Stromal cell of bone marrow (primary cell): ENCODE data around the gene ATG4A.

Experiments
- DNase-seq: peaks from one replicate; pipeline ENCODE4 v3.0.0-alpha.2; 2012; ENCODE audit warnings: low read depth

Gene ATG4A

GRCh38 chrX:108169768-108170167 is 78.2 kb downstream of the ATG4A start:
- DNase-seq: no peak

- no peak for DNase-seq
Observed at GRCh38 chrX:108171671-108172070, 80.1 kb downstream of the ATG4A start.

GRCh38 chrX:108173874-108174273 is 82.3 kb downstream of the ATG4A start:
- no peak for DNase-seq

GRCh38 chrX:108177351-108178142 is 86.0 kb downstream of the ATG4A start:
- no peak for DNase-seq

GRCh38 chrX:108178143-108178498 is 86.5 kb downstream of the ATG4A start:
- no peak for DNase-seq

GRCh38 chrX:108186811-108187210 is 95.2 kb downstream of the ATG4A start:
- peak; percentile 61 for DNase-seq

GRCh38 chrX:108198420-108198819 is 106.8 kb downstream of the ATG4A start:
- DNase-seq: peak; percentile 10

- DNase-seq: no peak
Observed at GRCh38 chrX:108199041-108199440, 107.5 kb downstream of the ATG4A start.

GRCh38 chrX:108199691-108200090 is 108.1 kb downstream of the ATG4A start:
- DNase-seq: no peak

GRCh38 chrX:108203540-108203939 is 112.0 kb downstream of the ATG4A start:
- DNase-seq: no peak
